ACC112 (cell line): ENCODE results near the gene BCL2A1.
"Not testable (repeated sequence)": the region's sequence is repeated elsewhere in the genome, so short reads cannot be mapped to it uniquely, and the experiment has no call there.

ENCODE experiments used
- H2AFZ ChIP-seq: fragments of 200-600 bp; sonication (generic); one replicate; pipeline ENCODE4 v1.6.0; 2017; ENCODE audit warnings: antibody characterized with exemption, low read length; ENCODE audit not compliant: unreplicated experiment
- H3K27ac ChIP-seq: fragments of 200-600 bp; sonication (generic); 2 replicates; pipeline ENCODE4 v1.5.1; 2014; ENCODE audit warnings: low read depth, mild to moderate bottlenecking, antibody characterized with exemption, low read length, moderate library complexity
- H3K27me3 ChIP-seq: fragments of 200-600 bp; sonication (generic); 2 replicates; pipeline ENCODE4 v1.6.1; 2014; ENCODE audit warnings: mild to moderate bottlenecking, antibody characterized with exemption, low read length, moderate library complexity, mixed read lengths; ENCODE audit not compliant: insufficient read depth
- H3K36me3 ChIP-seq: fragments of 200-600 bp; sonication (generic); 2 replicates; pipeline ENCODE4 v1.6.1; 2016; ENCODE audit warnings: mild to moderate bottlenecking, antibody characterized with exemption, low read length, moderate library complexity, mixed read lengths; ENCODE audit not compliant: insufficient read depth
- H3K4me1 ChIP-seq: fragments of 200-600 bp; sonication (generic); one replicate; pipeline ENCODE4 v1.6.1; 2016; ENCODE audit warnings: low read length, mixed read lengths; ENCODE audit not compliant: insufficient read depth, unreplicated experiment, control insufficient read depth
- H3K4me3 ChIP-seq: fragments of 200-600 bp; sonication (generic); 2 replicates; pipeline ENCODE4 v1.5.1; 2014; ENCODE audit warnings: mild to moderate bottlenecking, low read depth, low read length
- H3K79me2 ChIP-seq: fragments of 200-600 bp; sonication (generic); one replicate; pipeline ENCODE4 v1.6.0; 2016; ENCODE audit warnings: low read length; ENCODE audit not compliant: control insufficient read depth, unreplicated experiment, insufficient read depth

The BCL2A1 gene

GRCh38 chr15:80011041-80011523, 40.1 kb upstream of the BCL2A1 start:
- H2AFZ ChIP-seq, H3K27me3 ChIP-seq, H3K4me3 ChIP-seq, H3K79me2 ChIP-seq, H3K36me3 ChIP-seq: not testable (repeated sequence)
- peaks cover 18% of the 10 kb centered on the region for H3K4me1 ChIP-seq
- peak overlapping the region; percentile 84 for H3K27ac ChIP-seq

- H2AFZ ChIP-seq: no peak overlapping the region
- H3K36me3 ChIP-seq: no peaks in the 10 kb centered on the region
- H3K79me2 ChIP-seq: no peaks in the 10 kb centered on the region
- H3K27ac ChIP-seq: peak overlapping the region; percentile 84
- H3K4me1 ChIP-seq: peaks cover 18% of the 10 kb centered on the region
- no peak overlapping the region for H3K4me3 ChIP-seq
- H3K27me3 ChIP-seq: no peaks in the 10 kb centered on the region
Measured at GRCh38 chr15:80010131-80010673, 39.2 kb upstream of the BCL2A1 start.

GRCh38 chr15:80007532-80007931, 36.5 kb upstream of the BCL2A1 start:
- Histone ChIP-seq H3K27me3 (no peaks in the 10 kb centered on the region), H2AFZ (no peak overlapping the region), H3K4me1 (peaks cover 18% of the 10 kb centered on the region), H3K79me2 (no peaks in the 10 kb centered on the region), H3K4me3 (no peak overlapping the region), H3K27ac (no peak overlapping the region), H3K36me3 (no peaks in the 10 kb centered on the region)

- Histone ChIP-seq H2AFZ (no peak overlapping the region), H3K36me3 (no peaks in the 10 kb centered on the region), H3K4me1 (peaks cover 18% of the 10 kb centered on the region), H3K27me3 (no peaks in the 10 kb centered on the region), H3K27ac (no peak overlapping the region), H3K79me2 (no peaks in the 10 kb centered on the region), H3K4me3 (no peak overlapping the region)
Measured at GRCh38 chr15:80006946-80007345, 36.0 kb upstream of the BCL2A1 start.

GRCh38 chr15:80003934-80004472, 33.0 kb upstream of the BCL2A1 start:
- H3K4me1 ChIP-seq: no peaks in the 10 kb centered on the region
- no peak overlapping the region for H2AFZ ChIP-seq
- no peaks in the 10 kb centered on the region for H3K27me3 ChIP-seq
- H3K79me2 ChIP-seq: no peaks in the 10 kb centered on the region
- no peak overlapping the region for H3K27ac ChIP-seq
- H3K4me3 ChIP-seq: no peak overlapping the region
- no peaks in the 10 kb centered on the region for H3K36me3 ChIP-seq

- no peak overlapping the region for H2AFZ ChIP-seq
- H3K27me3 ChIP-seq: no peaks in the 10 kb centered on the region
- no peaks in the 10 kb centered on the region for H3K4me1 ChIP-seq
Measured at GRCh38 chr15:80003171-80003570, 32.2 kb upstream of the BCL2A1 start.

GRCh38 chr15:80002267-80002666, 31.3 kb upstream of the BCL2A1 start:
- Histone ChIP-seq H3K27me3 (no peaks in the 10 kb centered on the region), H3K4me1 (no peaks in the 10 kb centered on the region), H3K36me3 (no peaks in the 10 kb centered on the region), H3K4me3 (no peak overlapping the region), H3K79me2 (no peaks in the 10 kb centered on the region), H2AFZ (no peak overlapping the region), H3K27ac (no peak overlapping the region)

More at GRCh38 chr15:80003171-80003570, 32.2 kb upstream of the BCL2A1 start:
- no peaks in the 10 kb centered on the region for H3K36me3 ChIP-seq
- H3K79me2 ChIP-seq: no peaks in the 10 kb centered on the region
- no peak overlapping the region for H3K27ac ChIP-seq
- no peak overlapping the region for H3K4me3 ChIP-seq

- H3K27ac ChIP-seq: no peak overlapping the region
- no peaks in the 10 kb centered on the region for H3K27me3 ChIP-seq
- H3K79me2 ChIP-seq: no peaks in the 10 kb centered on the region
- peak overlapping the region; percentile 35 for H2AFZ ChIP-seq
- H3K4me1 ChIP-seq: peaks cover 8% of the 10 kb centered on the region
- no peaks in the 10 kb centered on the region for H3K36me3 ChIP-seq
- no peak overlapping the region for H3K4me3 ChIP-seq
Measured at GRCh38 chr15:79994615-79995014, 23.6 kb upstream of the BCL2A1 start.

GRCh38 chr15:79991826-79992225, 20.8 kb upstream of the BCL2A1 start:
- H3K4me1 ChIP-seq: peaks cover 8% of the 10 kb centered on the region
- no peak overlapping the region for H3K27ac ChIP-seq
- H3K4me3 ChIP-seq: no peak overlapping the region

GRCh38 chr15:79990997-79991334, 20.0 kb upstream of the BCL2A1 start:
- no peaks in the 10 kb centered on the region for H3K36me3 ChIP-seq
- H2AFZ ChIP-seq: no peak overlapping the region
- H3K79me2 ChIP-seq: no peaks in the 10 kb centered on the region
- no peak overlapping the region for H3K27ac ChIP-seq
- peaks cover 8% of the 10 kb centered on the region for H3K4me1 ChIP-seq
- no peaks in the 10 kb centered on the region for H3K27me3 ChIP-seq
- H3K4me3 ChIP-seq: no peak overlapping the region

More at GRCh38 chr15:79991826-79992225, 20.8 kb upstream of the BCL2A1 start:
- no peaks in the 10 kb centered on the region for H3K36me3 ChIP-seq
- H3K27me3 ChIP-seq: no peaks in the 10 kb centered on the region
- H3K79me2 ChIP-seq: no peaks in the 10 kb centered on the region
- H2AFZ ChIP-seq: no peak overlapping the region

GRCh38 chr15:79990280-79990996, 19.4 kb upstream of the BCL2A1 start:
- H3K36me3 ChIP-seq: no peaks in the 10 kb centered on the region

More at GRCh38 chr15:79990280-79990996, 19.4 kb upstream of the BCL2A1 start:
- Histone ChIP-seq H2AFZ (no peak overlapping the region), H3K27ac (no peak overlapping the region), H3K4me1 (peaks cover 8% of the 10 kb centered on the region), H3K79me2 (no peaks in the 10 kb centered on the region), H3K27me3 (no peaks in the 10 kb centered on the region), H3K4me3 (no peak overlapping the region)
